SH-SY5Y (cell line): ENCODE data around the gene SLC25A25.

Source experiments
- GATA2 ChIP-seq: IDR thresholded peaks from 2 replicates; pipeline ENCODE4 v1.6.1; 2011; ENCODE audit warnings: mild to moderate bottlenecking, low read depth, low read length
- GATA3 ChIP-seq: IDR thresholded peaks from 2 replicates; pipeline ENCODE4 v1.6.1; 2011; ENCODE audit warnings: low read depth, mild to moderate bottlenecking, low read length, moderate library complexity

- TF ChIP-seq GATA3 = no peak
- no peak for TF ChIP-seq GATA2
Observed at GRCh38 chr9:128056086-128056485, 11.9 kb upstream of the SLC25A25 start.
